SU-DHL-6 (cell line): Measurements from ENCODE around the gene HIPK2.

ENCODE experiments used
- H2AFZ ChIP-seq: fragments of 200-600 bp; sonication (generic); 2 replicates; pipeline ENCODE4 v1.6.1; 2014; ENCODE audit warnings: low read depth, mild to moderate bottlenecking, moderate library complexity, mixed read lengths, antibody characterized with exemption, low read length; ENCODE audit not compliant: severe bottlenecking
- H3F3A ChIP-seq: fragments of 200-600 bp; shearing (Covaris generic); 2 replicates; pipeline ENCODE4 v1.6.0; 2016; ENCODE audit warnings: antibody characterized with exemption, mild to moderate bottlenecking; ENCODE audit not compliant: insufficient read depth
- H3K27ac ChIP-seq: fragments of 200-600 bp; sonication (generic); 2 replicates; pipeline ENCODE4 v1.5.1; 2016; ENCODE audit warnings: low read depth, mild to moderate bottlenecking, low read length, moderate library complexity, mixed read lengths
- H3K27me3 ChIP-seq: fragments of 200-600 bp; sonication (generic), shearing (Covaris generic); 2 replicates; pipeline ENCODE4 v1.6.0; 2014; ENCODE audit warnings: mild to moderate bottlenecking, low read length
- H3K36me3 ChIP-seq: fragments of 200-600 bp; sonication (generic); 2 replicates; pipeline ENCODE4 v1.6.1; 2014; ENCODE audit warnings: mild to moderate bottlenecking, low read length, mixed read lengths
- H3K4me2 ChIP-seq: fragments of 300-600, 200-600 bp; shearing (Covaris generic), sonication (generic); 2 replicates; pipeline ENCODE4 v1.6.0; 2014; ENCODE audit warnings: low read length, low read depth, mild to moderate bottlenecking; ENCODE audit not compliant: poor library complexity, severe bottlenecking
- H3K4me3 ChIP-seq: fragments of 200-600 bp; sonication (generic); 2 replicates; pipeline ENCODE4 v1.5.1; 2014; ENCODE audit warnings: antibody characterized with exemption, low read length, mild to moderate bottlenecking, mixed read lengths; ENCODE audit not compliant: insufficient read depth, poor library complexity, severe bottlenecking
- H3K79me2 ChIP-seq: fragments of 200-600 bp; sonication (generic); 2 replicates; pipeline ENCODE4 v1.6.1; 2014; ENCODE audit warnings: mild to moderate bottlenecking, low read length, moderate library complexity; ENCODE audit not compliant: insufficient read depth
- H3K9ac ChIP-seq: fragments of 200-600 bp; sonication (generic); 2 replicates; pipeline ENCODE4 v1.7.0; 2014; ENCODE audit warnings: mild to moderate bottlenecking, low read length
- H3K9me2 ChIP-seq: fragments of 200-600 bp; sonication (generic); replicated peaks from 2 replicates; pipeline ENCODE4 v1.6.1; 2014; ENCODE audit warnings: low read length; ENCODE audit not compliant: insufficient read depth
- H3K9me3 ChIP-seq: fragments of 200-600 bp; sonication (generic); 2 replicates; pipeline ENCODE4 v1.6.1; 2014; ENCODE audit warnings: low read length, mixed read lengths; ENCODE audit not compliant: insufficient read depth
- H4K20me1 ChIP-seq: fragments of 200-600 bp; sonication (generic); 2 replicates; pipeline ENCODE4 v1.6.1; 2014; ENCODE audit warnings: low read depth, mild to moderate bottlenecking, antibody characterized with exemption, low read length, moderate library complexity, mixed read lengths
- CTCF ChIP-seq: fragments of 200-600 bp; sonication (generic); IDR thresholded peaks from one replicate; pipeline ENCODE4 v1.5.1; 2017; ENCODE audit warnings: antibody characterized with exemption, mild to moderate bottlenecking, low read length, moderate library complexity; ENCODE audit not compliant: insufficient read depth, poor library complexity, severe bottlenecking
- EZH2phosphoT487 ChIP-seq: fragments of 200-600 bp; sonication (generic), shearing (Covaris generic); conservative IDR thresholded peaks from 2 replicates; pipeline ENCODE4 v1.6.1; 2018; ENCODE audit warnings: mild to moderate bottlenecking, antibody characterized with exemption, low read length, moderate library complexity, mixed read lengths

HIPK2 gene

GRCh38 chr7:139682136-139683013 is 95.4 kb downstream of the HIPK2 start:
- Histone ChIP-seq H2AFZ (no peak overlapping the region), H3K36me3 (no peaks in the 10 kb centered on the region), H3K79me2 (no peaks in the 10 kb centered on the region), H3K27ac (no peak overlapping the region), H3F3A (no peaks in the 10 kb centered on the region), H3K9me2 (no peaks in the 10 kb centered on the region), H3K9me3 (no peaks in the 10 kb centered on the region; the same call in 1 of the 2 replicates), H4K20me1 (no peaks in the 10 kb centered on the region), H3K4me3 (no peak overlapping the region), H3K4me2 (no peak overlapping the region), H3K27me3 (no peaks in the 10 kb centered on the region), H3K9ac (no peak overlapping the region)
- TF ChIP-seq CTCF (no peak), EZH2phosphoT487 (no peak)

- no peak overlapping the region for H3K4me2 ChIP-seq
- H3K9me3 ChIP-seq = no peaks in the 10 kb centered on the region; the same call in 1 of the 2 replicates
- H4K20me1 ChIP-seq = no peaks in the 10 kb centered on the region
- no peaks in the 10 kb centered on the region for H3K27me3 ChIP-seq
- TF ChIP-seq EZH2phosphoT487 = no peak
- TF ChIP-seq CTCF = no peak
- H3K36me3 ChIP-seq = no peaks in the 10 kb centered on the region
- H3K27ac ChIP-seq = no peak overlapping the region
- H2AFZ ChIP-seq = no peak overlapping the region
- H3K79me2 ChIP-seq = no peaks in the 10 kb centered on the region
- H3K4me3 ChIP-seq = no peak overlapping the region
- no peaks in the 10 kb centered on the region for H3K9me2 ChIP-seq
- H3F3A ChIP-seq = no peaks in the 10 kb centered on the region
- no peak overlapping the region for H3K9ac ChIP-seq
Measured at GRCh38 chr7:139681812-139682135, 96.0 kb downstream of the HIPK2 start.

GRCh38 chr7:139681463-139681755 is 96.4 kb downstream of the HIPK2 start:
- TF ChIP-seq CTCF (no peak), EZH2phosphoT487 (no peak)
- H3K27ac ChIP-seq = no peak overlapping the region

More at GRCh38 chr7:139681463-139681755, 96.4 kb downstream of the HIPK2 start:
- Histone ChIP-seq H3K9ac (no peak overlapping the region), H4K20me1 (no peaks in the 10 kb centered on the region), H3K27me3 (no peaks in the 10 kb centered on the region), H3K9me3 (no peaks in the 10 kb centered on the region; the same call in 1 of the 2 replicates), H3K4me3 (no peak overlapping the region), H3F3A (no peaks in the 10 kb centered on the region), H3K36me3 (no peaks in the 10 kb centered on the region), H3K79me2 (no peaks in the 10 kb centered on the region), H2AFZ (no peak overlapping the region), H3K9me2 (no peaks in the 10 kb centered on the region), H3K4me2 (no peak overlapping the region)
